ENCODE data around the gene PRKX.

DNA sequence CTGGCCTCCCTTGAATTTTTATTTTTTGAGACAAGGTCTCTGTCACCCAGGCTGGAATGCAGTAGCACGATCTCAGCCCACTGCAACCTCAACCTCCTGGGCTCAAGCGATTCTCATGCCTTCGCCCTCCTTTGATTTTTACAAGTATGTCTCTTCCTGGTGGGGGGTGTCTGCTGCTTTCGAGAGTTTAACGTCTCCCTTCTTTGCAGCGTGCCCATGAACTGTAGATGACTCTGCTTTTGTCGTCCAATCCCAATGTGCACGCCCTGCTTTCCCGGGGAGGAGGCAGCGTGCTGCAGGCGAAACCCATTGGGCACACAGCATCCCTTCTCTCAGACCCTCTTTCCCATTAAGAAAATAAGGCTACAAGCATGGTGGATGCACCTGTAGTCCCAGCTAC is 7.0 kb downstream of the PRKX start:
- TF ChIP-seq, protein P1, sequence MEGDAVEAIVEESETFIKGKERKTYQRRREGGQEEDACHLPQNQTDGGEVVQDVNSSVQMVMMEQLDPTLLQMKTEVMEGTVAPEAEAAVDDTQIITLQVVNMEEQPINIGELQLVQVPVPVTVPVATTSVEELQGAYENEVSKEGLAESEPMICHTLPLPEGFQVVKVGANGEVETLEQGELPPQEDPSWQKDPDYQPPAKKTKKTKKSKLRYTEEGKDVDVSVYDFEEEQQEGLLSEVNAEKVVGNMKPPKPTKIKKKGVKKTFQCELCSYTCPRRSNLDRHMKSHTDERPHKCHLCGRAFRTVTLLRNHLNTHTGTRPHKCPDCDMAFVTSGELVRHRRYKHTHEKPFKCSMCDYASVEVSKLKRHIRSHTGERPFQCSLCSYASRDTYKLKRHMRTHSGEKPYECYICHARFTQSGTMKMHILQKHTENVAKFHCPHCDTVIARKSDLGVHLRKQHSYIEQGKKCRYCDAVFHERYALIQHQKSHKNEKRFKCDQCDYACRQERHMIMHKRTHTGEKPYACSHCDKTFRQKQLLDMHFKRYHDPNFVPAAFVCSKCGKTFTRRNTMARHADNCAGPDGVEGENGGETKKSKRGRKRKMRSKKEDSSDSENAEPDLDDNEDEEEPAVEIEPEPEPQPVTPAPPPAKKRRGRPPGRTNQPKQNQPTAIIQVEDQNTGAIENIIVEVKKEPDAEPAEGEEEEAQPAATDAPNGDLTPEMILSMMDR (IDR thresholded peaks at IDR 0.05; ENCODE audit: poor library complexity) = no peak
- no peak for TF ChIP-seq EZH2 (IDR thresholded peaks at IDR 0.05; ENCODE audit: borderline replicate concordance)
- no peak for TF ChIP-seq EZH2phosphoT487 (IDR thresholded peaks at IDR 0.05; ENCODE audit: low read depth, severe bottlenecking, unreplicated experiment)

Data from hepatocyte (in vitro differentiated cells).